ENCODE measurements around the gene ZNF785.
A peak's percentile ranks its signal among the peaks of the same experiment; 100 is the strongest.
"Not testable (repeated sequence)": the region's sequence is repeated elsewhere in the genome, so short reads cannot be mapped to it uniquely, and the experiment has no call there.

The ZNF785 gene

DNA sequence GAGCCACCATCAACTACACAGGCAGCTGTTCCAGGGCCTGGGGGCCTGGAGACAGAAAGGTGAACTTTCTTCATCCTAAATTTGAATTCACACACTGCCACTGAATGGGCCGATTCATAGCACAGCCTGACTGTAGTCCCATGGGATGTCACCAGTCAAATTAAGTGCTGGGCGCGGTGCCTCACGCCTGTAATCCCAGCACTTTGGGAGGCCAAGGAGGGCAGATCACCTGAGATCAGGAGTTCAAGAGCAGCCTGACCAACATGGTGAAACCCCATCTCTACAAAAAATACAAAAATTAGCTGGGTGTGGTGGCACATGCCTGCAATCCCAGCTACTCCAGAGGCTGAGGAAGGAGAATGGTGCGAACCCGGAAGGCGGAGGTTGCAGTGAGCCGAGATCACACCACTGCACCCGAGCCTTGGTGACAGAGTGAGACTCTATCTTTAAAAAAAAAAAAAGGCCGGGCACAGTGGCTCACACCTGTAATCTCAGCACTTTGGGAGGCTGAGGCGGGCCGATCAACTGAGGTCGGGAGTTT, 45.4 kb downstream of the ZNF785 start:
- DNase-seq (ENCODE audit: low spot score): not testable (repeated sequence)

DNA sequence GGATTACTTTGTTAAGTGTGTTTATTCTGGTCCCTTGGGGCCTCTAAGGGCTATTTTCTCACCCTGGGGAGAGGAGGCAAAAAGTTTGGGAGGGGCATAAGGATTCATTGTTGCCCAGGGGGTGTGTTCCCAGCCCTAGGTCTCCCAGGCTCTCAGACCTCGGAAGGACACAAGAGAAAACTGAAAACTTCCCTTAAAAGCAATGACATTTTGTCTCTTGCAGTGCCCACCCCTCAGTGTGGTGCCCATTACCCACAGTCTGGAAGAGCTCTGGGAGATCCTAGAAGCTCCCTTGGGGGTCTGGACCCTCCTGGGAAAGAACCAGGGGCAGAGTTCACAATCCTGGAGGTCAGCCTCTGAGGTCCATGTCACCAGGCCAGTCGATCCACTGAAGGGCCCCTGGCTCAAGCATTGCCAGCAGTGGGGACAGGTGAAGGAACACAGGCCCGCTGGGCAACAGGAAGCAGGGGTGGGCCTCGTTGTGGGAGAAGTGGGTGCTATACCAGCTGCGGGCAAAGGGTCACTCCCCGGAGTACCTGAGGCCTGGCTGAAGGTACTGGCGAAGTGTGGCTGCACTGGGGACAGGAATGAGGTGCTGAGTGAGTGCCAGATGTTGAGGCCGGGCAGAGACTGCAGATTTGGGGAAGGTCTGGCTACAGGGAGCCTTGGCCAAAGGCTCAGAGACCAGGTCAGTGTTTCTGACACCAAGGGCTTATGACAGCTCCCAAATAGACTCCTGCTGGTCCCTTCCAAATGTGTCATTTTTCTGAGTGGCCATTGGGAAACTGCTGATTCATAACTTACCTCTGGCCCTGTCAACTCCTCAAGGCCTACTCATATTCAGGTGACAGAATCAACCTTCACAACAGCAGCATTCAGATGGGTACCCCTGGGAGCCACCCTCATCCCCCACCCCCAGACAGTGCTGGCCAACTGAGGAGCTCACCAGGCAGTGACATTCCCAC, 46.2 kb downstream of the ZNF785 start:
- no peak for DNase-seq (ENCODE audit: low spot score)

DNA sequence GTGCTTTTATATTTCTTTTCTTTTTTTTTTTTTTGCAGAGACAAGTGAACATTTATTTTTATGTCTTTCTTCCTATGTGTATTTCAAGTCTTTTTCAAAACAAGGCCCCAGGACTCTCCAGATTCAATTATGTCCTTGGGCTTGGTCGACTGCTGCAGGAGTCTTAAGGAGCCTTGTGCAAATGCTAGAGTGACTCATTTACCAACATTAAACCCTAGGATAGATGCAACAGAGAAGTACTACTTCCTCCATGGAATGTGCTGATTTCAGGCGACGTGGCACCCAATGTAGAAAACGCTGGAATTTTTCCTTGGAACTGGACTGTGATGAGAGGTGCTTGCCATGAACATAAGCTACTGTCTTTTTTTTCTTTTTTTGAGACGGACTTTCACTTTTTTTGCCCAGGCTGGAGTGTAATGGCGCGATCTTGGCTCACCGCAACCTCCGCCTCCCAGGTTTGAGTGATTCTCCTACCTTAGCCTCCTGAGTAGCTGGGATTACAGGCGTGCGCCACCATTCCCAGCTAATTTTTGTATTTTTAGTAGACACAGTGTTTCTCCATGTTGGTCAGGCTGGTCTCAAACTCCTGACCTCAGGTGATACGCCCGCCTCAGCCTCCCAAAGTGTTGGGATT, 49.0 kb downstream of the ZNF785 start:
- not testable (repeated sequence) for DNase-seq (ENCODE audit: low spot score)

DNA sequence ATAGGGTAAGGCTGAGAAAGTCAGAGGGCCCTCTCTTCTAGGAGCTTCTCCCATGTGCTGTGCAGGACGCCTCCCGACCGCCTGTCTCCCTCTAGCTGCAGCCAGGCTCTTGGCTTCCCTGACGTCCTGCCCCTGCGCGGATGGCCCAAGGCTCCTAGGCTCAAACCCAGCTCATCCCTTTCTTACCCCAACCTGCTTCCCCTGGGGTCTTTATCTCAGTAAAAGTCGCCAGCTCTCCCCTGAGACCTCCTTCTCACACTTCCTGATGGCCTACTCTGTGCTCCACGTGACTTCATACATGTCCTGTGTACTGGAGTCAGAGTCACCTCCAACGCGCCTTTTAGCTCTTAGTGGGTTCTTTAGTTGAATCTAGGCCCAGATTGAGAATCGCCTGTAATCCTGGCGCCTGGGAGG, 49.7 kb downstream of the ZNF785 start:
- peak; percentile 72 for DNase-seq (ENCODE audit: low spot score)

DNA sequence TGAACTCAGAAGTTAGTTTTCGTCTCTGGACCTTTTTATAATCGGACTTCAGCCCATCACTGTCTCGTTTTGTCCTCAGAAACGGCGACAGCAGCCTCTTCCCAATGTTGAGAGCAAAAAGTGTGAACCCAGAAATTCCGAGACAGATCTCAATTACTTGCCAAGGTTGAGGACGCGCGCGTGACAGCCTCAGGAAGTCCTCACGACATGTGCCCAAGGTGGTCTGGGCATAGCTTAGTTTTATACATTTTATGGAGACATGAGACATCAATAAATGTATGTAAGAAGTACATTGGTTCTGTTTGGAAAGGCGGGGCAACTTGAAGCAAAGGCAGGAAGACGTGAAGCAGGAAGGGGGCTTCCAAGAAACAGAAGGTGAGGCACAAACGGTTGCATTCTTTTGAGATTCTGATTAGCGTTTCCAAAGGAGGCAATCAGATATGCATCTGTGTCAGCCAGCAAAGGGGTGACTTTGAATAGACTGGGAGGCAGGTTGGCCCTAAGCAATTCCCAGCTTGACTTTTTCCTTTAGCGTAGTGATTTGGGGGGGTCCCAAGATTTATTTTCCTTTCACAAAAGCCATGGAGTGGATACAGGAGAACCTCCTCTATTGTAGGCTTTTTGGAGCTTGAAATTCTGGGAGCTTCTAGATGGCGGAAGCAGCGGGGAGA, 50.3 kb downstream of the ZNF785 start:
- no peak for DNase-seq (ENCODE audit: low spot score)

- DNase-seq (ENCODE audit: low spot score): peak; percentile 87
Measured at GRCh38 chr16:30534368-30535105, 51.0 kb downstream of the ZNF785 start, which contains the start of gene ZNF747. Gene ZNF747 (minus strand): TSS chr16:30534858. CDS start chr16:30534679, 179 bp downstream.

GRCh38 chr16:30533748-30534367, 51.6 kb downstream of the ZNF785 start:
- DNase-seq (ENCODE audit: low spot score): peak; percentile 29

GRCh38 chr16:30533146-30533522, 52.4 kb downstream of the ZNF785 start:
- DNase-seq (ENCODE audit: low spot score): no peak

DNA sequence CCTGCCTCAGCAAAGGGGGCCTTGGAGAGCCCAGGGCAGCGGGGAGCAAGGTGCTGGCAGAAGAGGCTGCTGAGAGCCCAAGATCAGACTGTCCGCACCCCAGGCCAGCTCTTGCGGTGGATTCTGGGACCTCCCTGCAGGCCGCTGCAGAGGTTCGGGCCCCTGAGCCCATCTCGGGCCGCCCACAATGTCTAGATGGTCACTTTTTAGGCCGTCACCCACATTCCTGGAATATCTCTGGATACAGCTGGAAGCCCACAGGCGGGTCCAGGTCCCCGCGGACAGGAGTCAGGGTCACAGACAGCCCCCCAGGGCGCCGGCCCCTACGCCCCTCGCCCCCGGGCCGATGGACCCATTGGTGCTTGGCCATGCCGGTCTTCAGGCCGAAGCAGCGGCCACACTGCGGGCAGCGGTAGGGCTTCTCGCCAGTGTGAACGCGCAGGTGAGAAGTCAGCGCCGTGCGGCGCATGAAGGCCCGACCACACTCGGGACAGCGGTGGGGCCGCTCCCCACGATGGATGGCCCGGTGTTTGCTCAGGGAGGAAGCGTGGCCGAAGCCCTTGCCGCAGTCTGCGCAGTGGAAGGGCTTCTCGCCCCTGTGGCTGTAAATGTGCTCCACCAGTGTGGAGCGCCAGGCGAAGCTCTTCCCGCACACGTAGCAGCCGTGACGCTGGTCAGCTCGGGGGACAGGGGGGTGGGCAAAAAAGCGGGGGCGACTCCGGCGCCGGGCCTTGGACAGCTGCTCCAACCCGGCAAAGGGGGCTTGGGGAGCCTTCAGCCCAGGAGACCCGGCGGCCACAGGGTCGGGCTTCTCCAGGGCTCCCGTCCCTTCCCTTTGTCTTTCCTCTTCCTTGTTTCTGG, 53.0 kb downstream of the ZNF785 start:
- no peak for DNase-seq (ENCODE audit: low spot score)
